ENCODE data around the gene SLC2A14. TPM values are rescaled to one million over a fixed set of nuclear protein-coding genes. Genes with fewer than 3 reads are reported as not detected.
"Not testable (repeated sequence)": the region's sequence is repeated elsewhere in the genome, so short reads cannot be mapped to it uniquely, and the experiment has no call there.

Gene SLC2A14
- total RNA-seq, 4 donors from 2014 or later, result not detected

DNA sequence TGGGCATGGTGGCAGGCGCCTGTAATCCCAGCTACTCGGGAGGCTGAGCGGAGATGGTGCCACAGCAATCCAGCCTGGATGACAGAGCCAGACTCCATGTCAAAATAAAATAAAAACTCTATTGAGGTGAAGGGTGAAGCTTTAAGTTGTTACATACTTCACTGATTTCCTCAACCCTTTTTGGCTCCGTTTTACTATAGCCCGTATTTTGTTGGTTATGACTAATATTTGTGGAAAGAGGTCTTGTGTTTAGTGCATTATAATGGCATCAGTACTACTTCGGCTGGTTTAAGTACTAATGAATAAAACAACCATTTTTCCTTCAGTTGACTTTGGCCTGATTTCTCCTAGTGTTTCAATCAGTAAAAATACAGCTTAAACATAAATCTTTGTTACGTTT lies 27.0 kb upstream of the SLC2A14 start:
- no peak for DNase-seq
- no peak for TF ChIP-seq POLR2A (IDR thresholded peaks at IDR 0.05)
- TF ChIP-seq, protein P1, sequence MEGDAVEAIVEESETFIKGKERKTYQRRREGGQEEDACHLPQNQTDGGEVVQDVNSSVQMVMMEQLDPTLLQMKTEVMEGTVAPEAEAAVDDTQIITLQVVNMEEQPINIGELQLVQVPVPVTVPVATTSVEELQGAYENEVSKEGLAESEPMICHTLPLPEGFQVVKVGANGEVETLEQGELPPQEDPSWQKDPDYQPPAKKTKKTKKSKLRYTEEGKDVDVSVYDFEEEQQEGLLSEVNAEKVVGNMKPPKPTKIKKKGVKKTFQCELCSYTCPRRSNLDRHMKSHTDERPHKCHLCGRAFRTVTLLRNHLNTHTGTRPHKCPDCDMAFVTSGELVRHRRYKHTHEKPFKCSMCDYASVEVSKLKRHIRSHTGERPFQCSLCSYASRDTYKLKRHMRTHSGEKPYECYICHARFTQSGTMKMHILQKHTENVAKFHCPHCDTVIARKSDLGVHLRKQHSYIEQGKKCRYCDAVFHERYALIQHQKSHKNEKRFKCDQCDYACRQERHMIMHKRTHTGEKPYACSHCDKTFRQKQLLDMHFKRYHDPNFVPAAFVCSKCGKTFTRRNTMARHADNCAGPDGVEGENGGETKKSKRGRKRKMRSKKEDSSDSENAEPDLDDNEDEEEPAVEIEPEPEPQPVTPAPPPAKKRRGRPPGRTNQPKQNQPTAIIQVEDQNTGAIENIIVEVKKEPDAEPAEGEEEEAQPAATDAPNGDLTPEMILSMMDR (IDR thresholded peaks at IDR 0.05), result no peak
- no peaks in the 10 kb centered on the region for H3K27me3 ChIP-seq
- H3K36me3 ChIP-seq, result no peaks in the 10 kb centered on the region
- H3K27ac ChIP-seq, result no peak overlapping the region
- no peak overlapping the region for H3K4me3 ChIP-seq
- H3K9me3 ChIP-seq, result no peaks in the 10 kb centered on the region
- WGBS, 2 donors, result 61 to 79% methylated on average over 7 of the region's 7 CpGs
- peaks cover 0 to 8% (median 5%) of the 10 kb centered on the region in 3 donors for H3K4me1 ChIP-seq
- intact Hi-C loops (cut with DNase I), result no loop called here

DNA sequence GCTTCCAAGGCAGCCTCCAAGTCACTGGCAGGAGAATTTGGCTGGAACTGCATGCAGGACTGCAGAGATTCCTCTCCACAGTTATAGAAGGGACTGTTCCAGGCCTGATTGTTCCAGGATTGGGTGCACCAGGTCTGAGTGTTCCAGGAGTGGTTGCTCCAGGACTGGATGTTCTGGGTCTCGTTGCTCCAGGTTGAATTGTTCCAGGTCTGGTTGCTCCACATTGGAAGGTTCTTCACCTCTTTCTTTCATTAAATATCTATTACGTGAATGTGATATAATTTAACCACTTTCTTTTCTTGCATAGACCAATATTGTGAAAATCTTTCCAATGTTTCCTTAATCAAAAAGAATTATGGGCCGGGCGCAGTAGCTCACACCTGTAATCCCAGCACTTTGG lies 24.0 kb upstream of the SLC2A14 start:
- WGBS, 2 donors, result 66 to 87% methylated on average over 2 to 4 of the region's 4 CpGs
- intact Hi-C loops (cut with DNase I); H3K4me1 ChIP-seq: not testable (repeated sequence)

DNA sequence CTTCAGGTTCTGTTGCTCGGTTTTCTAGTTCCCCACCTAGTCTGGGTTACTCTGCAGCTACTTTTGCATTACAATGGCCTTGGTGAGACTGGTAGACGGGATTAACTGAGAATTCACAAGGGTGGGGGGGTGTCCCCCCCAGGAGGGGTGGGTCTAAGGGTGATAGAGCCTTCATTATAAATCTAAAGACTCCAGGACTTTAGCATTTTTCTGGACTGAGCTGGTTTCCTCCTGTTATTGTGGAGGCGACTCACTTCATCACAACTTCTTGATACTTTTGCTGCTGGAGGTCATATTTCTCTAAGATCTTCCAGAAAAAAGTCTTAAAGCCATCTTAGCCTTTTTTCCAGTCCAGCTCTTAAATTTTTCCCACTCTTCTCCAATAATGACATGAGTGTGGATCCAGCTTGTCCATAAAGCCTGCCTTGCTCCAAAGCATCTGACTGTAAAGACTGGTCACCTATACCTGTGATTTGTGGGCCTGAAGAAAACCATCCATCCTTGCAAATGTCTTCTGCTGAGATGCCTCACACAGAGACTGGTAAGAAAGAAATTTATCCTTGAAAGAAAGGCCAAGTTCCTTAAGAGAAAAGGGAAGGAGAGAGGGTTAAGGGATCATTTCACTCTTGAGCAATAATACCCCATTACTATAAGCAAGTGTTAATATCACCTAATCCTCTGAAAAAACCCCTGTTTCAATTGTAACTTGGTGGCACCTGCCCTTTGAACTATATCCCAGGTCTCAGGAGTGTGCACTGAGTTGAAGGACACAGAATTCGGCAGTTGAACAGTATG lies 19.7 kb upstream of the SLC2A14 start:
- Histone ChIP-seq H3K9me3 (no peaks in the 10 kb centered on the region), H3K4me3 (no peak overlapping the region), H3K36me3 (no peaks in the 10 kb centered on the region), H3K4me1 (peaks cover 0 to 13% (median 5%) of the 10 kb centered on the region in 3 donors), H3K27me3 (no peaks in the 10 kb centered on the region), H3K27ac (no peak overlapping the region)
- no peak for TF ChIP-seq POLR2A (IDR thresholded peaks at IDR 0.05)
- TF ChIP-seq, protein P1 (IDR thresholded peaks at IDR 0.05), result no peak
- no peak for DNase-seq
- 75 to 76% methylated on average over 4 of the region's 4 CpGs for WGBS, 2 donors
- intact Hi-C loops (cut with DNase I), result no loop called here

More for the DNA sequence above, 24.0 kb upstream of the SLC2A14 start:
- H3K4me3 ChIP-seq, H3K9me3 ChIP-seq, H3K36me3 ChIP-seq, DNase-seq, H3K27me3 ChIP-seq, H3K27ac ChIP-seq: not testable (repeated sequence)

DNA sequence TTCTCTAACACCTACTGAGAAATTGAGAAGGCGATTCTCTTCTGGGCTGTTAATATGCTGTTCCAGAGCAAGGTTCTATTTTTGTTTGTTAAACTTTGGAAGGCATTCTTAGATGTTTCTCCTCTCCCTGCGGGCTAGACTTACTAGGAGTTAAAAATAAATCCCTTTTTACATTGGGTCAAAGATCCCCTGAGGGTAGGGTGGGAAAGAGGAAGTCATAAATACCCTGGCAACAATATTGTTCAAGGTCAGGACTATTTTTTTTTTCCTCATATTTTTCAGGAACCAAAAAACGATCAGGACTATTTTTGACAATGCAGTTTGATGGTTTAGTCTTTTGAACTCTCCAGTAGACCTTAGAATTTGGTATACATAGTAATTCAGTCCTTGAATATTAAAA lies 12.0 kb upstream of the SLC2A14 start:
- DNase-seq, result no peak
- H3K27me3 ChIP-seq, result no peaks in the 10 kb centered on the region
- H3K36me3 ChIP-seq, result no peaks in the 10 kb centered on the region
- H3K4me1 ChIP-seq, result no peaks in the 10 kb centered on the region
- no peak overlapping the region for H3K27ac ChIP-seq
- H3K9me3 ChIP-seq, result no peaks in the 10 kb centered on the region
- TF ChIP-seq, protein P1 (IDR thresholded peaks at IDR 0.05), result no peak
- no peak for TF ChIP-seq POLR2A (IDR thresholded peaks at IDR 0.05)
- 19 to 24% methylated on average over 3 of the region's 3 CpGs for WGBS, 2 donors
- intact Hi-C loops (cut with DNase I), result no loop called here
- no peak overlapping the region for H3K4me3 ChIP-seq

DNA sequence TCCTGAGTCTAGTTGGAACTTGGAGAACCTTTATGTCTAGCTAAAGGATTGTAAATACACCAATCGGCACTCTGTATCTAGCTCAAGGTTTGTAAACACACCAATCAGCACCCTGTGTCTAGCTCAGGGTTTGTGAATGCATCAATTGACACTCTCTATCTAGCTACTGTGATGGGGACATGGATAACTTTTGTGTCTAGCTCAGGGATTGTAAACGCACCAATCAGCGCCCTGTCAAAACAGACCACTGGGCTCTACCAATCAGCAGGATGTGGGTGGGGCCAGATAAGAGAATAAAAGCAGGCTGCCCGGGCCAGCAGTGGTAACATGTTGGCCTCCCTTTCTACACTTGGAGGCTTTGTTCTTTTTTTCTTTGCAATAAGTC lies 9.0 kb upstream of the SLC2A14 start:
- H3K27ac ChIP-seq; DNase-seq; intact Hi-C loops (cut with DNase I); H3K27me3 ChIP-seq; H3K9me3 ChIP-seq; H3K4me3 ChIP-seq; H3K36me3 ChIP-seq; H3K4me1 ChIP-seq: not testable (repeated sequence)
- 77 to 84% methylated on average over 3 to 4 of the region's 4 CpGs for WGBS, 2 donors

DNA sequence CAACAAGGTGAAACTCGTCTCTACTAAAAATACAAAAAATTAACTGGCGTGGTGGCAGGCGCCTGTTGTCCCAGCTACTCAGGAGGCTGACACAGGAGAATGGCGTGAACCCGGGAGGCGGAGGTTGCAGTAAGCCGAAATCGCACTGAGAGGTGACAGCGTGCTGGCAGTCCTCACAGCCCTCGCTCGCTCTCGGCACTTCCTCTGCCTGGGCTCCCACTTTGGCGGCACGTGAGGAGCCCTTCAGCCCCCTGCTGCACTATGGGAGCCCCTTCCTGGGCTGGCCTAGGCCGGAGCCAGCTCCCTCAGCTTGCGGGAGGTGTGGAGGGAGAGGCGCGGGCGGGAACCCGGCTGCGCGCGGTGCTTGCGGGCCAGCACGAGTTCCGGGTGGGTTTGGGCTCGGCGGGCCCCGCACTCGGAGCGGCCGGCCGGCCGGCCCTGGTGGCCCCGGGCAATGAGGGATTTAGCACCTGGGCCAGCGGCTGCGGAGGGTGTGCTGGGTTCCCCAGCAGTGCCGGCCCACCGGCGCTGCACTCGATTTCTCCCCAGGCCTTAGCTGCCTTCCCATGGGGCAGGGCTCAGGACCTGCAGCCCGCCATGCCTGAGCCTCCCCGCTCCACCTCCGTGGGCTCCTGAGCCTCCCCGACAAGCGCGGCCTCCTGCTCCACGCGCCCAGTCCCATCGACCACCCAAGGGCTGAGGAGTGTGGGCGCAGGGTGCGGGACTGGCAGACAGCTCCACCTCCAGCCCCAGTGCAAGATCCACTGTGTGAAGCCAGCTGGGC lies 8.4 kb upstream of the SLC2A14 start:
- H3K36me3 ChIP-seq; intact Hi-C loops (cut with DNase I); H3K27ac ChIP-seq; H3K4me3 ChIP-seq; H3K27me3 ChIP-seq; DNase-seq; H3K4me1 ChIP-seq; H3K9me3 ChIP-seq: not testable (repeated sequence)
- 92 to 96% methylated on average over 6 to 18 of the region's 52 CpGs for WGBS, 2 donors
